HG02840 (cell line): ENCODE results near the gene ELMO1.
A peak's percentile ranks its signal among the peaks of the same experiment; 100 is the strongest.

Experiments used
- ATAC-seq: cut with Tn5 transposase; IDR thresholded peaks from one replicate; pipeline ENCODE4 v1.9.1; 2021; ENCODE audit warnings: mild to moderate bottlenecking, moderate library complexity, moderate number of reproducible peaks; ENCODE audit not compliant: unreplicated experiment, low FRiP score

The ELMO1 gene

GRCh38 chr7:37234334-37234733 lies 214.3 kb downstream of the ELMO1 start:
- no peak for ATAC-seq

DNA sequence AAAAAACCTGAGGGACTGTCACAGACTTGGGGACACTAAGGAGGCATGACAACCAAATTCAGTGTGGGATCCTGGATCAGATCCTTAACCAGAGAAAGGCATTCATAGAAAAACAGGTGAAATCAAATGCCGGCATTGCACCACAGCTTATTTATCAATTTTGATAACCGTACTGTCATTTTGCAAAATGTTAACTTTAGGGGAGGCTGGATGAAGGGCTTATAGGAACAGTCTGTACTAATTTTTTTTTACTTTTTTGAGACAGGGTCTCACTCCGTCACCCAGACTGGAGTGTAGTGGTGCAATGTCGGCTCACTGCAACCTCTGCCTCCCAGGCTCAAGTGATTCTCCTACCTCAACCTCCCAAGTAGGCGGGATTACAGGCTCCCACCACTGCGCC lies 217.1 kb downstream of the ELMO1 start:
- no peak for ATAC-seq

DNA sequence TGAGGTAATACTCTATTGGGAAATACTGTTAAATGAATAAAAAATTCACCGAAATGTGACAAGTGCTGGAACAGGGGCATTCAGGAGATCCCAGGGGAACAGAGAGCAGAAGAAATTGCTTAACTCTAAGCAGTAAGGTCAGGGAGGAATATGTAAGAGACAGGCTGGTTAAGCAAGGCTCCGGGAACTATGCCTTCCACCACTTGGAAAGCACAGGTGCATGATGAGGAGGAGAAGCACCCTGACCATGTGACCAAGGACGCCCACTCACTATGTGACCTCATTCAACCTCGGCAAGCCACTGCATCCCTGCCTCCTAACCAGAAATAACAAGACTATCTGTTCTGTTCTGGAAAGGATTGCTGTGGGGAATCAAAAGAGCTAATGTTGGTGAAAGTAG lies 218.4 kb downstream of the ELMO1 start:
- ATAC-seq: no peak

DNA sequence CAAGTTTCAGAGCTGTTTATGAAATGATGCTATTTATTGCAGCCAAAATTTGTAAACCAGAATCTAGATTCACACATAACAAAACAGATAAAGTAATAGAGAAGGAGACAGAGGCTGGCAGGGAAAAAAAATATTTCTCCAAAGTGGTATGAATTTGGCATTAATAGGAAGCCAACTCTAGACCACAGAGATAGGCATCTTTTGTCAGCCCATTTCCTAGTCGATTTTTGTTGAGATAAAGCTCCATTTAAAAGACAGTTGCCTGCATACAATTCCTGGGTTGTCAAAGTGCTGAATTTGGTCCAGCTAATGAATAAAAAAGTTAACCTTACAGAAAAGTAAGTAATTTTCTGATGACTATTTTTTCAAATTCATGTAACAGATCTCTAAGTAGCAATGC lies 219.3 kb downstream of the ELMO1 start:
- ATAC-seq: no peak

- no peak for ATAC-seq
Measured at GRCh38 chr7:37225285-37225969, 223.2 kb downstream of the ELMO1 start.

GRCh38 chr7:37224746-37225145 lies 223.9 kb downstream of the ELMO1 start:
- ATAC-seq: no peak

GRCh38 chr7:37220664-37221063 lies 228.0 kb downstream of the ELMO1 start:
- ATAC-seq: no peak

- ATAC-seq: no peak
Measured at GRCh38 chr7:37218956-37219355, 229.7 kb downstream of the ELMO1 start.

DNA sequence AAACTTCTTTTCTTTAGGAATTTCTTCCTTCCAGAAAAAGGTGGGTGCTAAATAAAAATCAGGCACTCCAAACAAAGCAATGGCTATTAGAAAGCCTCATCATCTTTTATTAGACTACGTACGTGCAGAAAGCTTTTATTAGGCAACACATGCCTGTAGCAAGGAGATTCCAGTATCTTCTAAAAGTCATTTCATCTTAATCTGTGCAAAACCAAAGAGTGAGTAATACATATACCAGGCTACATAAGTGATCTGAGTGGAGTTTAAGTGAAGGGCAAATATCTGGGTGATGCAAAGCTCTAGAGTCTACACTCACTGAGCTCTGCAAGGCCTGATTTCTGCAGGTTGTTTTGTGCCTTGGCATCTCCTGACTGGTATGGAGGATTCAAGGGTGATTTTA lies 231.7 kb downstream of the ELMO1 start:
- no peak for ATAC-seq

- no peak for ATAC-seq
Measured at GRCh38 chr7:37216156-37216852, 232.4 kb downstream of the ELMO1 start.

GRCh38 chr7:37215290-37215923 lies 233.3 kb downstream of the ELMO1 start:
- no peak for ATAC-seq

- no peak for ATAC-seq
Measured at GRCh38 chr7:37212556-37212955, 236.1 kb downstream of the ELMO1 start.

- no peak for ATAC-seq
Measured at GRCh38 chr7:37212051-37212450, 236.6 kb downstream of the ELMO1 start.

DNA sequence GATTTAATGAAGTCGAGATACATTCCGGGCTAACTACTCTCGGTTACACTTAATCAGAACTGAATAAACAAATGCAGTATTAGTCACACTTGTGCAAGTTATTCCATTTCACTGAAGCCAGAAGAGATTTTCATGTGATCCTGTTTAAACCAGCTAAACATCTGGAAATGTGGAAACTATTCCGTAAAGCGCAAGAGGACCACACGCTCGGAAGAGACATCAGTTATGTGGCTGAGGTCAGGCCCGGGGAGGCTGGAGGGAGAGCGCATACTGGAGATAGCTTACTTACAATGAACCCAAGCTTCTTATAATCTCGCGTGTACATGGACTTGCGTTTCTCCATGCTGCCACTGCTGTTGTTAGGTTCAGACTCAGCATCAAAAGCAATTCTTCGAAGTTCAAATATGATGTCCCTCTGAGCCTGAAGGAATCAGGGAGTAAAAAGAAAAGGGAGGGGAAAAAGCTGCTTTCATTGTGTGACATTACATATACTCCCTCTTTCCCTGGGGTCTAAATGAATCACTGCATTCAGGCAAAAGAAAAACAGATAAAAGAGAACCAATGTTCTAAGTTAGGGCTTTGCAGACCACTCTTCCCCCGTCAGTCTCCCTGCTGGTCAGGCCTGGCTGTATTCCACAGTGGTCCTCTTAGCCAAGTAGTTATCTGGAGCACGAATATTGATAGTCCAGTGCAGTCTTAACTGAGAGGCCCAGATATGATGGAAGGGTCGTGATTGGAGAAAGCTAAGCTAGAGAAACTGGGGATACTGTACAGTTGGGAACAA lies 237.4 kb downstream of the ELMO1 start:
- no peak for ATAC-seq

DNA sequence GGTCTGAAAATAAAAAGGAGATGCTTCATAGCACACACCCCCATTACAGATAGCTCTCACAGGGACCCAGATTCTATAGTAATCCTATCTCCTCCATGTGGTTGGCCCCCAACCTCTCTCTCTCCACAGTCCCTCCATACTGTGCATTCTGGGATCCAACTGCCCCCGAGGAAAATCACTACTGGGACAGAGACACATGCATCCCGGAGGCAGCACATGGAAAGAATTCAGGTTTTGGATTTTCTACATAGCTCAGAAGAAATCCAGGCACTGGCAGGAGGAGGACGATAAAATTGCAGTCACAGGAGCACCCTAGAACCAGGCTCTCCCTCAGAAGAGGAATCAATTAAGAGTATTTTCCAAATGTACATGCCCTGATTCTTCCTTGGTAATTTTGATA lies 239.5 kb downstream of the ELMO1 start:
- no peak for ATAC-seq

DNA sequence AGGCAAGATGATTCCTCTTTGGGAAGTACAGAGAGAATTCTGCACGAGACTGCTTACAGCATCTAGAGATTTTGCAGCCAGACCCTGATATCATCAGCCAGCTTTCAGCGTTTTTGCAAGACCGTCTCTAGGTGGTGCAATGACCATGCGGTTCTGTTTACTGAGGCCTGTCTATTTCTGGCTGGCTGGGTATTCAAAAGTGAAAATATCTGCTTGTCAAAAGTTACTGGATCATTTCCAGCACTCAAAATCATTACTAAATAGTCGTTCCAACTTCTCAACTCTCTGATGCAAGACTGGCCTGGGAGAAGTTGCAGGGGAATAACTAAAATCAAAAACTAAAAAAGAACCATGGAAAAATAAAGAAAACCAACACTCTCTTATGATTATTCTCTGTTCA lies 240.1 kb downstream of the ELMO1 start:
- ATAC-seq: peak; percentile 58

- ATAC-seq: no peak
Measured at GRCh38 chr7:37206192-37206591, 242.5 kb downstream of the ELMO1 start.

DNA sequence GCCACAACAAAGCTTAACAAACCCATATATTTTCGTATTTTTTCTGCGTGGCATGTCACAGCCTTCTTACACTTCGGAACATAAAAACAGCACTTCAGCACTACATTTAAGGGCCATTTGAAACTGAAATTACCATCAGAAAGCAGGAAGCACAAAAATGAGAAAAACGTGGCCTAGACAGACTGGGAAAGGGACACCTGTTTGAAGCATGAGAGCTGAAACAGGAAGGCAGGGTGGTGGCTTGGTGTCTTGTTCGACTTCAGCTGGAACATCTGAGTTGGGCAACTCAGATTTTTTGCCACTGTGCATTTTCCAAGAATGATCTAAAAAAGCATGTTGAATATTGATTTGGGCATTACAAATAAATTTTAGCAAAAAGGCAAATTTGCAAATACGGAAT lies 243.2 kb downstream of the ELMO1 start:
- no peak for ATAC-seq

GRCh38 chr7:37201876-37202198 lies 246.8 kb downstream of the ELMO1 start:
- no peak for ATAC-seq

- ATAC-seq: no peak
Measured at GRCh38 chr7:37201003-37201875, 247.4 kb downstream of the ELMO1 start.
